GM12878 (cell line): ENCODE results near the gene TMEM114. TPM values are rescaled to one million over a fixed set of nuclear protein-coding genes. Genes with fewer than 3 reads are reported as not detected.

Experiments
- ATAC-seq: fragments of 200-7000 bp; cut with Tn5 transposase; 3 replicates; pipeline ENCODE4 v1.9.1; 2020; ENCODE audit warnings: mild to moderate bottlenecking, moderate library complexity
- BruUV-seq: library from RNA; stranded (reverse); fragments of 400-500 nt; replicated peaks from 2 replicates; lab custom pipeline; 2021; lab: Mats Ljungman, UMichigan
- CTCF ChIA-PET: fragments of 300-600 bp; sonication (Branson Sonifier 250); formaldehyde crosslinking; extraction: SDS; loops from one replicate; lab custom pipeline; 2021; ENCODE audit warnings: inconsistent platforms; lab: Yijun Ruan, JAX
- POLR2A ChIA-PET: fragments of 350-600 bp; formaldehyde crosslinking; extraction: SDS; loops from one replicate; lab custom pipeline; 2021; ENCODE audit warnings: inconsistent platforms; lab: Charles Lee
- RAD21 ChIA-PET: fragments of 300-600 bp; sonication (Branson Sonifier 250); formaldehyde crosslinking; loops from one replicate; lab custom pipeline; 2023; ENCODE audit warnings: antibody characterized with exemption; ENCODE audit not compliant: unreplicated experiment; lab: Charles Lee
- SMC1A ChIA-PET: fragments of 300-600 bp; sonication (Branson Sonifier 250); formaldehyde crosslinking; loops from one replicate; lab custom pipeline; 2023; ENCODE audit not compliant: unreplicated experiment, uncharacterized antibody; lab: Charles Lee
- DNase-seq: peaks from one replicate; pipeline ENCODE4 v3.0.0-alpha.2; 2011; ENCODE audit warnings: low read depth, low spot score
- FAIRE-seq: peaks from 3 replicates; lab custom pipeline; 2011; peaks lifted over from hg19 to GRCh38; lab: Jason Lieb, UNC
- H2AFZ ChIP-seq: 2 replicates; pipeline ENCODE4 v1.6.0; 2011; ENCODE audit warnings: low read depth, low read length, control low read depth; ENCODE audit not compliant: control insufficient read depth
- H3K27ac ChIP-seq: 2 replicates; pipeline ENCODE4 v1.5.1; 2011; ENCODE audit warnings: control low read depth; ENCODE audit not compliant: control insufficient read depth, insufficient read depth
- H3K27me3 ChIP-seq, 2 experiments: replicated peaks in 1 of 2; 2 replicates each; pipeline versions ENCODE4 v1.6.0 to v1.6.1; 2011; ENCODE audit warnings: low read length in 1 of 2; ENCODE audit not compliant: control insufficient read depth in 2 of 2, insufficient read depth in 2 of 2
- H3K36me3 ChIP-seq, 2 experiments: 2 replicates each; pipeline ENCODE4 v1.5.1; 2011; ENCODE audit warnings: low read length in 1 of 2; ENCODE audit not compliant: control insufficient read depth in 2 of 2, insufficient read depth in 2 of 2
- H3K4me1 ChIP-seq: 2 replicates; pipeline ENCODE4 v1.6.1; 2011; ENCODE audit warnings: mild to moderate bottlenecking, low read length, moderate library complexity, mixed read lengths; ENCODE audit not compliant: control insufficient read depth, insufficient read depth
- H3K4me2 ChIP-seq: 2 replicates; pipeline ENCODE4 v1.6.0; 2011; ENCODE audit warnings: control low read depth; ENCODE audit not compliant: control insufficient read depth, insufficient read depth
- H3K4me3 ChIP-seq: fragments of 200-600 bp; sonication (generic); 2 replicates; pipeline ENCODE4 v1.5.1; 2016
- H3K79me2 ChIP-seq: 2 replicates; pipeline ENCODE4 v1.6.0; 2011; ENCODE audit warnings: low read length; ENCODE audit not compliant: control insufficient read depth, insufficient read depth
- H3K9ac ChIP-seq: 2 replicates; pipeline ENCODE4 v1.8.0; 2011; ENCODE audit warnings: low read length, control low read depth, mixed read lengths; ENCODE audit not compliant: control insufficient read depth, insufficient read depth
- H3K9me3 ChIP-seq: replicated peaks from 3 replicates; pipeline ENCODE4 v1.5.1; 2011; ENCODE audit warnings: mild to moderate bottlenecking, low read length; ENCODE audit not compliant: control insufficient read depth, insufficient read depth
- H4K20me1 ChIP-seq: 2 replicates; pipeline ENCODE4 v1.6.0; 2011; ENCODE audit not compliant: control insufficient read depth, insufficient read depth
- BCL3 ChIP-seq: IDR thresholded peaks from 2 replicates; pipeline ENCODE4 v1.6.1; 2011; ENCODE audit warnings: borderline replicate concordance, low read depth, mild to moderate bottlenecking, moderate library complexity, low read length; ENCODE audit not compliant: insufficient read depth, poor library complexity, severe bottlenecking
- BCLAF1 ChIP-seq: fragments of 450-650 bp; IDR thresholded peaks from 2 replicates; pipeline ENCODE4 v1.6.1; 2017; ENCODE audit warnings: antibody characterized with exemption, mild to moderate bottlenecking, moderate library complexity
- BMI1 ChIP-seq: fragments of 450-650 bp; IDR thresholded peaks from 2 replicates; pipeline ENCODE4 v1.6.1; 2016; ENCODE audit warnings: mild to moderate bottlenecking, moderate library complexity, borderline replicate concordance
- CREM ChIP-seq: IDR thresholded peaks from 2 replicates; pipeline ENCODE4 v1.6.1; 2014; ENCODE audit warnings: antibody characterized with exemption, low read depth
- EED ChIP-seq: sonication (generic); IDR thresholded peaks from 2 replicates; pipeline ENCODE4 v1.6.1; 2016; ENCODE audit warnings: antibody characterized with exemption, low read depth
- ESRRA ChIP-seq: IDR thresholded peaks from 2 replicates; pipeline ENCODE4 v1.6.1; 2012; ENCODE audit warnings: mild to moderate bottlenecking, low read length, improper control_type of control experiment
- FOXM1 ChIP-seq: IDR thresholded peaks from 2 replicates; pipeline ENCODE4 v1.6.1; 2012; ENCODE audit warnings: low read depth, mild to moderate bottlenecking, inconsistent platforms, low read length, moderate library complexity
- NR2C2 ChIP-seq: IDR thresholded peaks from 2 replicates; pipeline ENCODE4 v1.6.1; 2011; ENCODE audit warnings: borderline replicate concordance, low read depth; ENCODE audit not compliant: control insufficient read depth, insufficient read length
- PRDM15 ChIP-seq: fragments of 450-650 bp; formaldehyde crosslinking; IDR thresholded peaks from 2 replicates; pipeline ENCODE4 v1.4.0; 2020; ENCODE audit warnings: mild to moderate bottlenecking, moderate library complexity
- RBBP5 ChIP-seq: fragments of 200-600 bp; sonication (generic); conservative IDR thresholded peaks from 2 replicates; pipeline ENCODE4 v1.6.1; 2016
- SIN3A ChIP-seq: IDR thresholded peaks from 2 replicates; pipeline ENCODE4 v1.6.1; 2012; ENCODE audit warnings: low read depth, low read length, improper control_type of control experiment
- STAT3 ChIP-seq: IDR thresholded peaks from 2 replicates; pipeline ENCODE4 v1.6.1; 2011; ENCODE audit warnings: low read depth, low read length, improper control_type of control experiment
- USF1 ChIP-seq: IDR thresholded peaks from 2 replicates; pipeline ENCODE4 v1.6.1; 2011; ENCODE audit warnings: borderline replicate concordance, low read depth, mild to moderate bottlenecking, moderate library complexity, mixed read lengths, low read length; ENCODE audit not compliant: insufficient read depth; ENCODE audit errors: extremely low read length
- WRNIP1 ChIP-seq: IDR thresholded peaks from 2 replicates; pipeline ENCODE4 v1.6.1; 2011; ENCODE audit warnings: low read depth, low read length, improper control_type of control experiment, borderline replicate concordance
- ZNF384 ChIP-seq: IDR thresholded peaks from 2 replicates; pipeline ENCODE4 v1.6.1; 2012; ENCODE audit warnings: low read depth, mild to moderate bottlenecking, low read length, improper control_type of control experiment, borderline replicate concordance
- WGBS: methylation state at CpG from one replicate; pipeline ENCODE4 v1.1.6; 2016; ENCODE audit warnings: low lambda C conversion rate; ENCODE audit not compliant: insufficient replicate concordance, insufficient coverage; ENCODE audit errors: missing lambda C conversion rate; 5-methylcytosine and 5-hydroxymethylcytosine counted together
- in situ Hi-C: fragments of 300-500 bp; cut with MboI; formaldehyde crosslinking; loops from 9 replicates; pipeline ENCODE4 v1.14.3; 2018; ENCODE audit warnings: mixed read lengths
- intact Hi-C: fragments of 100-400 bp; cut with micrococcal nuclease; formaldehyde crosslinking; loops from one replicate; pipeline ENCODE4 v1.14.2; 2022; ENCODE audit not compliant: unreplicated experiment
- polyA plus RNA-seq, 11 experiments: library from polyadenylated mRNA; depleted of rRNA in 4 of 11; unstranded in 6 of 11; stranded (reverse) in 5 of 11; fragments of >200 nt; fragmentation: Nextera tagmentation in 4 of 11; fragmentation: Illumina TruSeq in 1 of 11; extraction: Ambion mirVana in 4 of 11; extraction: Trizol in 1 of 11; gene quantifications; 1 replicate in 1 of 11; 2 replicates in 10 of 11; pipeline versions ENCODE4 v1.2.1 to v1.2.3, GENCODE V29; 2011 to 2016; ENCODE audit warnings: inconsistent platforms in 2 of 11, missing spikeins in 2 of 11, low read depth in 1 of 11
- total RNA-seq, 4 experiments: library from RNA; depleted of rRNA in 3 of 4; stranded (reverse); fragments of >200 nt in 3 of 4; fragmentation: Illumina TruSeq in 1 of 4; extraction: Trizol in 1 of 4; gene quantifications; 2 replicates each; pipeline versions ENCODE4 v1.2.1 to v1.2.3, GENCODE V29; 2013 to 2021

TMEM114 gene
- total and polyA plus RNA-seq, 10 of the 15 experiments (the other 5 are each of a cell fraction or from before 2014, with no cell fraction given) = not detected

GRCh38 chr16:8554881-8555280, 35.4 kb downstream of the TMEM114 start (continued):
- TF ChIP-seq NR2C2 (no peak), USF1 (no peak), CREM (no peak), PRDM15 (CRISPR knock-in tag) (no peak), EED (no peak), STAT3 (no peak)

GRCh38 chr16:8554022-8554421, 36.3 kb downstream of the TMEM114 start:
- BruUV-seq = no TSS peak
- 47% methylated on average over 4 of the region's 4 CpGs for WGBS
- SMC1A ChIA-PET = no interaction called here
- Histone ChIP-seq H3K4me2 (no peak overlapping the region), H3K9ac (no peak overlapping the region), H3K4me1 (no peaks in the 10 kb centered on the region), H2AFZ (no peak overlapping the region), H3K36me3 (no peaks in the 10 kb centered on the region), H3K79me2 (no peaks in the 10 kb centered on the region), H3K27ac (no peak overlapping the region), H3K27me3 (no peaks in the 10 kb centered on the region), H3K9me3 (no peaks in the 10 kb centered on the region), H4K20me1 (no peaks in the 10 kb centered on the region), H3K4me3 (no peak overlapping the region)
- no peak for FAIRE-seq
- RAD21 ChIA-PET = no interaction called here
- POLR2A ChIA-PET = interaction anchor here (0.6 kb wide), 1 partner anchor 44 kb away, joined by 10 read pairs; no protein-coding TSS in a partner anchor
- CTCF ChIA-PET = no interaction called here
- in situ Hi-C loops = no loop called here
- no peak for DNase-seq
- ATAC-seq = no peak
- intact Hi-C loops = no loop called here
- TF ChIP-seq FOXM1 = no peak
- TF ChIP-seq WRNIP1 = no peak
- TF ChIP-seq BMI1 = no peak
- TF ChIP-seq STAT3 = no peak
- TF ChIP-seq ESRRA = no peak
- no peak for TF ChIP-seq SIN3A
- no peak for TF ChIP-seq BCL3
- TF ChIP-seq RBBP5 = no peak
- no peak for TF ChIP-seq ZNF384
- TF ChIP-seq BCLAF1 = no peak
